H9 (cell line): Measurements from ENCODE around the gene ITPRIPL2. TPM values are rescaled to one million over a fixed set of nuclear protein-coding genes. Genes with fewer than 3 reads are reported as not detected.

Source experiments
- DNase-seq: peaks from one replicate; pipeline ENCODE4 v3.0.0-alpha.2; 2017
- H2AFZ ChIP-seq: one replicate; pipeline ENCODE4 v1.6.1; 2013; ENCODE audit warnings: mild to moderate bottlenecking, low read length, control low read depth, moderate library complexity
- H2AK5ac ChIP-seq: 2 replicates; pipeline ENCODE4 v1.6.1; 2013; ENCODE audit warnings: low read length, control low read depth, mixed read lengths; ENCODE audit not compliant: insufficient read length
- H2BK120ac ChIP-seq: one replicate; pipeline ENCODE4 v1.6.1; 2013; ENCODE audit warnings: low read depth, mild to moderate bottlenecking, low read length, control low read depth, inconsistent platforms; ENCODE audit not compliant: poor library complexity, severe bottlenecking
- H2BK12ac ChIP-seq: 2 replicates; pipeline ENCODE4 v1.6.1; 2013; ENCODE audit warnings: low read length, control low read depth, mixed read lengths, low read depth; ENCODE audit not compliant: insufficient read length
- H2BK15ac ChIP-seq: 2 replicates; pipeline ENCODE4 v1.6.1; 2013; ENCODE audit warnings: low read depth, low read length, control low read depth
- H2BK20ac ChIP-seq: one replicate; pipeline ENCODE4 v1.6.1; 2013; ENCODE audit warnings: low read depth, mild to moderate bottlenecking, low read length, control low read depth, inconsistent platforms; ENCODE audit not compliant: poor library complexity, severe bottlenecking
- H2BK5ac ChIP-seq: 2 replicates; pipeline ENCODE4 v1.6.1; 2013; ENCODE audit warnings: low read length, control low read depth, mixed read lengths; ENCODE audit not compliant: insufficient read length
- H3K14ac ChIP-seq: 2 replicates; pipeline ENCODE4 v1.6.1; 2013; ENCODE audit warnings: low read length, control low read depth; ENCODE audit not compliant: insufficient read depth
- H3K18ac ChIP-seq: 2 replicates; pipeline ENCODE4 v1.6.1; 2013; ENCODE audit warnings: low read depth, mild to moderate bottlenecking, mixed read lengths, low read length, control low read depth; ENCODE audit not compliant: insufficient read length
- H3K23ac ChIP-seq: 2 replicates; pipeline ENCODE4 v1.6.1; 2013; ENCODE audit warnings: low read length, control low read depth, mixed read lengths, low read depth; ENCODE audit not compliant: insufficient read length
- H3K23me2 ChIP-seq: 2 replicates; pipeline ENCODE4 v1.6.1; 2013; ENCODE audit warnings: low read depth, mild to moderate bottlenecking, mixed read lengths, low read length, control low read depth; ENCODE audit not compliant: insufficient read length, poor library complexity, severe bottlenecking
- H3K27ac ChIP-seq: 2 replicates; pipeline ENCODE4 v1.5.1; 2013; ENCODE audit warnings: low read length, control low read depth, mixed read lengths, low read depth; ENCODE audit not compliant: insufficient read length
- H3K27me3 ChIP-seq: 2 replicates; pipeline ENCODE4 v1.6.1; 2013; ENCODE audit warnings: low read length, control low read depth, inconsistent platforms; ENCODE audit not compliant: insufficient read depth
- H3K4ac ChIP-seq: 2 replicates; pipeline ENCODE4 v1.6.1; 2013; ENCODE audit warnings: low read depth, mild to moderate bottlenecking, control low read depth, inconsistent platforms, low read length, moderate library complexity
- H3K4me1 ChIP-seq: 2 replicates; pipeline ENCODE4 v1.6.1; 2013; ENCODE audit warnings: low read length, control low read depth, inconsistent platforms; ENCODE audit not compliant: insufficient read depth
- H3K4me2 ChIP-seq: 2 replicates; pipeline ENCODE4 v1.6.1; 2013; ENCODE audit warnings: low read length, control low read depth, mixed read lengths; ENCODE audit not compliant: insufficient read length, insufficient read depth
- H3K56ac ChIP-seq: 2 replicates; pipeline ENCODE4 v1.6.1; 2013; ENCODE audit warnings: low read depth, mild to moderate bottlenecking, mixed read lengths, low read length, control low read depth; ENCODE audit not compliant: insufficient read length
- H3K79me1 ChIP-seq: 2 replicates; pipeline ENCODE4 v1.6.1; 2013; ENCODE audit warnings: low read depth, mild to moderate bottlenecking, moderate library complexity, low read length, control low read depth, inconsistent platforms; ENCODE audit not compliant: insufficient read depth, poor library complexity, severe bottlenecking
- H3K79me2 ChIP-seq: 2 replicates; pipeline ENCODE4 v1.6.1; 2013; ENCODE audit warnings: low read length, control low read depth, inconsistent platforms; ENCODE audit not compliant: insufficient read depth
- H3K9ac ChIP-seq: 2 replicates; pipeline ENCODE4 v1.6.1; 2013; ENCODE audit warnings: low read length, control low read depth, mixed read lengths; ENCODE audit not compliant: insufficient read length; ENCODE audit errors: extremely low read depth
- H3K9me3 ChIP-seq: one replicate; pipeline ENCODE4 v1.6.1; 2013; ENCODE audit warnings: low read depth, low read length, inconsistent platforms; ENCODE audit not compliant: control insufficient read depth
- H3T11ph ChIP-seq: one replicate; pipeline ENCODE4 v1.6.1; 2013; ENCODE audit warnings: mild to moderate bottlenecking, low read length, control low read depth, inconsistent platforms
- H4K20me1 ChIP-seq: one replicate; pipeline ENCODE4 v1.6.1; 2013; ENCODE audit not compliant: control insufficient read depth, insufficient read length, insufficient read depth
- H4K5ac ChIP-seq: 2 replicates; pipeline ENCODE4 v1.6.1; 2013; ENCODE audit warnings: low read depth, mild to moderate bottlenecking, mixed read lengths, low read length, control low read depth; ENCODE audit not compliant: insufficient read length
- H4K8ac ChIP-seq: replicated peaks from 2 replicates; pipeline ENCODE4 v1.6.1; 2013; ENCODE audit warnings: low read length, control low read depth, mixed read lengths, low read depth; ENCODE audit not compliant: insufficient read length
- H4K91ac ChIP-seq: 2 replicates; pipeline ENCODE4 v1.6.1; 2013; ENCODE audit warnings: low read depth, mild to moderate bottlenecking, moderate library complexity, mixed read lengths, low read length, control low read depth; ENCODE audit not compliant: insufficient read length
- H3K27ac Mint-ChIP-seq, 3 experiments: 2 replicates in 2 of 3; 3 replicates in 1 of 3; pipeline ENCODE4 v1.8.0; 2020 to 2021; ENCODE audit warnings: mixed read lengths in 3 of 3, mild to moderate bottlenecking in 1 of 3, moderate library complexity in 1 of 3
- H3K27me3 Mint-ChIP-seq: 2 replicates; pipeline ENCODE4 v1.8.0; 2021; ENCODE audit warnings: low read depth, mild to moderate bottlenecking, moderate library complexity, mixed read lengths
- H3K36me3 Mint-ChIP-seq, 3 experiments: 2 replicates in 2 of 3; 3 replicates in 1 of 3; pipeline ENCODE4 v1.8.0; 2020 to 2021; ENCODE audit warnings: low read depth in 3 of 3, mixed read lengths in 3 of 3; ENCODE audit not compliant: insufficient read depth in 1 of 3
- H3K4me1 Mint-ChIP-seq, 2 experiments: 2 replicates each; pipeline ENCODE4 v1.8.0; 2020; ENCODE audit warnings: mixed read lengths in 2 of 2
- H3K4me3 Mint-ChIP-seq, 2 experiments: 2 replicates in 1 of 2; 3 replicates in 1 of 2; pipeline ENCODE4 v1.8.0; 2020 to 2021; ENCODE audit warnings: mild to moderate bottlenecking in 2 of 2, mixed read lengths in 2 of 2, moderate library complexity in 1 of 2
- H3K9me3 Mint-ChIP-seq, 2 experiments: 2 replicates in 1 of 2; 3 replicates in 1 of 2; pipeline ENCODE4 v1.8.0; 2020; ENCODE audit warnings: mild to moderate bottlenecking in 2 of 2, mixed read lengths in 2 of 2, moderate library complexity in 1 of 2
- WGBS: extraction: QIAGEN DNeasy Blood & Tissue Kit; methylation state at CpG from one replicate; pipeline ENCODE4 v1.1.7; 2013; ENCODE audit warnings: missing lambda C conversion rate, low lambda C conversion rate, mixed read lengths; ENCODE audit not compliant: insufficient read length; ENCODE audit errors: extremely low coverage; 5-methylcytosine and 5-hydroxymethylcytosine counted together
- total RNA-seq: library from RNA; stranded (reverse); gene quantifications from 2 replicates; pipeline ENCODE4 v1.2.1, GENCODE V29; 2021
- TF ChIP-seq, protein P1 (sequence below): fragments of 200-600 bp; sonication (generic); conservative IDR thresholded peaks from 3 replicates; pipeline ENCODE4 v1.8.0; 2021; ENCODE audit warnings: antibody characterized with exemption, mild to moderate bottlenecking

Gene ITPRIPL2
- total RNA-seq, 1 experiment from 2014 or later, result 9.1 TPM

DNA sequence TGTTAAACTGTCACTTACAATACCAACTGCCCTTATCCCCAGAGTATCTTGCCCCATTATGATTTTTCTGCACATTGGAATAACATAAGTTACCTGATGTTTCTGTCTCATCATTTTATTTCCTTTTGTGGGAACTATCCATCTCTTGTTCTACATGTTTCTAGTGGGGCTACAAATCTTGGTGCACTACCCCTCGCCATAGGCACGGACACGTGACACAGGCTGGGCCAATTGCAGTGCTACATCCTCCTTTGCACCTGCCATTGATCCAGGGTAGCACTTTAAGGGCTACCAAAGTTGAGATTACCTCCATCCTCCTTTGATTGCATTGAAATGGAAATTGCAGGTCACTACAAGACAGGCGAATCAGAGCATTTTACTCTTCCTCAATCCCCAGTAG is 40.1 kb downstream of the ITPRIPL2 start:
- no peak overlapping the region for H2BK15ac ChIP-seq
- no peak overlapping the region for H3K14ac ChIP-seq
- no peak overlapping the region for H3K56ac ChIP-seq
- H4K5ac ChIP-seq, result no peak overlapping the region
- H3K4me1 ChIP-seq, result no peaks in the 10 kb centered on the region
- H3K4me2 ChIP-seq, result no peak overlapping the region
- no peak overlapping the region for H2AK5ac ChIP-seq
- H3K4ac ChIP-seq, result no peak overlapping the region
- no peaks in the 10 kb centered on the region for H3K9me3 ChIP-seq
- H4K91ac ChIP-seq, result no peak overlapping the region
- no peak overlapping the region for H2BK5ac ChIP-seq
- no peak overlapping the region for H3K18ac ChIP-seq
- Mint-ChIP-seq H3K27ac (no peak overlapping the region), H3K4me3 (no peak overlapping the region), H3K36me3 (no peaks in the 10 kb centered on the region), H3K27me3 (peaks cover 43% of the 10 kb centered on the region), H3K9me3 (peaks cover 2 to 3% of the 10 kb centered on the region in 2 experiments; a peak in 1 of 5 replicates), H3K4me1 (no peaks in the 10 kb centered on the region)
- WGBS, result no CpG with 5 or more reads among the region's 4 CpGs
- TF ChIP-seq, protein P1, sequence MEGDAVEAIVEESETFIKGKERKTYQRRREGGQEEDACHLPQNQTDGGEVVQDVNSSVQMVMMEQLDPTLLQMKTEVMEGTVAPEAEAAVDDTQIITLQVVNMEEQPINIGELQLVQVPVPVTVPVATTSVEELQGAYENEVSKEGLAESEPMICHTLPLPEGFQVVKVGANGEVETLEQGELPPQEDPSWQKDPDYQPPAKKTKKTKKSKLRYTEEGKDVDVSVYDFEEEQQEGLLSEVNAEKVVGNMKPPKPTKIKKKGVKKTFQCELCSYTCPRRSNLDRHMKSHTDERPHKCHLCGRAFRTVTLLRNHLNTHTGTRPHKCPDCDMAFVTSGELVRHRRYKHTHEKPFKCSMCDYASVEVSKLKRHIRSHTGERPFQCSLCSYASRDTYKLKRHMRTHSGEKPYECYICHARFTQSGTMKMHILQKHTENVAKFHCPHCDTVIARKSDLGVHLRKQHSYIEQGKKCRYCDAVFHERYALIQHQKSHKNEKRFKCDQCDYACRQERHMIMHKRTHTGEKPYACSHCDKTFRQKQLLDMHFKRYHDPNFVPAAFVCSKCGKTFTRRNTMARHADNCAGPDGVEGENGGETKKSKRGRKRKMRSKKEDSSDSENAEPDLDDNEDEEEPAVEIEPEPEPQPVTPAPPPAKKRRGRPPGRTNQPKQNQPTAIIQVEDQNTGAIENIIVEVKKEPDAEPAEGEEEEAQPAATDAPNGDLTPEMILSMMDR, result no peak
- no peak for DNase-seq
- no peak overlapping the region for H3T11ph ChIP-seq
- H4K8ac ChIP-seq, result no peak overlapping the region
- H3K79me2 ChIP-seq, result no peaks in the 10 kb centered on the region
- no peaks in the 10 kb centered on the region for H3K27me3 ChIP-seq
- no peaks in the 10 kb centered on the region for H3K79me1 ChIP-seq
- no peak overlapping the region for H3K9ac ChIP-seq
- no peak overlapping the region for H3K23ac ChIP-seq
- no peak overlapping the region for H2BK120ac ChIP-seq
- no peak overlapping the region for H2BK20ac ChIP-seq
- H3K27ac ChIP-seq, result no peak overlapping the region
- no peaks in the 10 kb centered on the region for H4K20me1 ChIP-seq
- H2BK12ac ChIP-seq, result no peak overlapping the region
- no peak overlapping the region for H2AFZ ChIP-seq
- H3K23me2 ChIP-seq, result no peaks in the 10 kb centered on the region
